Cardiac muscle cell (in vitro differentiated cells and primary cell): ENCODE measurements around the gene CCDC186. TPM values are rescaled to one million over a fixed set of nuclear protein-coding genes. Genes with fewer than 3 reads are reported as not detected.

Experiments
- DNase-seq, 2 donors: peaks; one replicate each; pipeline versions ENCODE4 v3.0.0 to v3.0.0-alpha.2; 2010 to 2017; ENCODE audit warnings: low read depth in 1 of 2, low spot score in 1 of 2
- H3K27ac ChIP-seq: fragments of 200-600 bp; sonication (generic); 2 replicates; pipeline ENCODE4 v1.5.1; 2016
- H3K27me3 ChIP-seq: fragments of 200-600 bp; sonication (generic); 2 replicates; pipeline ENCODE4 v1.6.0; 2016; ENCODE audit warnings: control low read depth
- H3K36me3 ChIP-seq: fragments of 200-600 bp; sonication (generic); 2 replicates; pipeline ENCODE4 v1.5.1; 2016; ENCODE audit warnings: control low read depth
- H3K4me1 ChIP-seq: fragments of 200-600 bp; sonication (generic); 2 replicates; pipeline ENCODE4 v1.8.1; 2017; ENCODE audit warnings: low read depth, mild to moderate bottlenecking, mixed run types
- H3K4me3 ChIP-seq: fragments of 200-600 bp; sonication (generic); 2 replicates; pipeline ENCODE4 v1.5.1; 2016; ENCODE audit warnings: mild to moderate bottlenecking
- H3K9me3 ChIP-seq: fragments of 200-600 bp; sonication (generic); 2 replicates; pipeline ENCODE4 v1.5.1; 2017; ENCODE audit warnings: low read depth, mild to moderate bottlenecking, control low read depth
- CTCF ChIP-seq: IDR thresholded peaks from 2 replicates; pipeline ENCODE4 v1.5.1; 2012; ENCODE audit warnings: low read depth, mild to moderate bottlenecking, low read length
- polyA plus RNA-seq: library from polyadenylated mRNA; unstranded; fragments of >200 nt; fragmentation: Nextera tagmentation; extraction: Ambion mirVana; gene quantifications from 2 replicates; pipeline ENCODE4 v1.2.1, GENCODE V29; 2016
- total RNA-seq: library from RNA; depleted of rRNA; stranded (reverse); fragments of >200 nt; gene quantifications from 2 replicates; pipeline ENCODE4 v1.2.3, GENCODE V29; 2016

Gene CCDC186
- total and polyA plus RNA-seq, 2 experiments from 2014 or later: 8.7 to 10.8 TPM

DNA sequence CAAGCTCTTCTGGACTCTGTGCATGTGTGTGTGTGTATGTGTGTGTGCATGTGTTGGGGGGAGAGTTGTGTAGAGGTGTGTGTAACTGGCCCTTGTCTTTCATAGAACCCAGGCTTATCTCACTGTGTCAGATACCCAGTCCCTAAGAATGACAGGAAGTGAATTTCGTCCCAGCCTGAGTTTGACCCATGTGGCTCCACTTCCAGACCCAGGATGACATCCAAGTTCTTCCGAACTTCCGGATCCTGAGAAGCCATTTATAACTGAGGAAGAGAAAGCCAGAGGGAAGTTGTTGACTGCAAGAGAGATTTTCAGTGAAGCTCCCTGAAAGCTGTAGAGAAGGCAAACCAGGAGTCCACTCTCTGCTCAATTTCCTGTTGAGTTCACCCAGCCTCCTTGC lies 77.1 kb downstream of the CCDC186 start:
- no peak for TF ChIP-seq CTCF
- DNase-seq: no peak
- H3K4me1 ChIP-seq: no peaks in the 10 kb centered on the region
- H3K9me3 ChIP-seq: no peaks in the 10 kb centered on the region
- peaks cover 19% of the 10 kb centered on the region for H3K27me3 ChIP-seq
- no peak overlapping the region for H3K4me3 ChIP-seq
- no peak overlapping the region for H3K27ac ChIP-seq
- no peaks in the 10 kb centered on the region for H3K36me3 ChIP-seq

DNA sequence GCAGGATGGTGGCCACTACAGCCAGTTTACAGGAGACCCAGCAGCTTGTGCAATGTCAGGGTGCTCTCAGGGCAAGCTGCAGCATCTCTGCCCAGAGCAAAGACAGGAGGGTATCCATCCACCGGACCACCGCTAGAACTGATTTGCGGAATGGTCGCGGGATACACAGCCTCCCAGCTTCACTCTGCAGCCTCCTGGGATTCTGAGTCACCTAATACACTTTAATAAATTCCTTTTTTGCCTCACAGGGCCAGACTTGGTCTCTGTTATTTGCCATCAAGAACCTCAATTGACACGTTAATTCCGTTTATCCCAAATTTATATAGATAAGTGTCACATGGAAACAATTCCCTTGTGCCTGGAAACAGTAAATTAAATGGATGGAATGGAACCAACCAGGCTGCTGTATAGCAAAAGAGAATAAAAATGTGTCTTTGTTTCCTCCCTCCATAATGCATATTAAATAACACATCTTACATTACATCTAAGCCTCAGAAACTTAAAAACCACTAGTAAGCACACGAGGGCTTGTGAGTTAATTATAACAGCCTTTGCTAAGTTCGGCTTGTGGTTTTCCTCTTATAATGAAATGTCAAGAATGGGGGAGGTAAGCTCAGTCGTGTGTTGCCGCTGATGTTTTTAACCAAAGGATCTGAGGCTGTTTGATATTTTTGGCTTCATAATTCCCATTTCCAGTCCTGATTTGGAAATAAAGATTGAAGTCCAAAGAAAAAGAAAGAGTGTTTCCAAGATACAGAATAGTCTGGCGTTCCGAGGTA lies 78.3 kb downstream of the CCDC186 start:
- DNase-seq: no peak
- peaks cover 9% of the 10 kb centered on the region for H3K27me3 ChIP-seq
- no peak for TF ChIP-seq CTCF
- H3K4me3 ChIP-seq: no peak overlapping the region
- H3K27ac ChIP-seq: no peak overlapping the region
- H3K9me3 ChIP-seq: no peaks in the 10 kb centered on the region
- no peaks in the 10 kb centered on the region for H3K36me3 ChIP-seq
- no peaks in the 10 kb centered on the region for H3K4me1 ChIP-seq

GRCh38 chr10:114094795-114095194 lies 79.2 kb downstream of the CCDC186 start:
- no peak for DNase-seq
- Histone ChIP-seq H3K27me3 (no peaks in the 10 kb centered on the region), H3K27ac (no peak overlapping the region), H3K9me3 (no peaks in the 10 kb centered on the region), H3K4me1 (no peaks in the 10 kb centered on the region), H3K36me3 (no peaks in the 10 kb centered on the region), H3K4me3 (no peak overlapping the region)
- no peak for TF ChIP-seq CTCF

- Histone ChIP-seq H3K4me3 (no peak overlapping the region), H3K9me3 (no peaks in the 10 kb centered on the region), H3K36me3 (no peaks in the 10 kb centered on the region), H3K4me1 (no peaks in the 10 kb centered on the region), H3K27me3 (no peaks in the 10 kb centered on the region), H3K27ac (no peak overlapping the region)
- no peak for TF ChIP-seq CTCF
- no peak for DNase-seq
Measured at GRCh38 chr10:114087655-114088054, 86.3 kb downstream of the CCDC186 start.

DNA sequence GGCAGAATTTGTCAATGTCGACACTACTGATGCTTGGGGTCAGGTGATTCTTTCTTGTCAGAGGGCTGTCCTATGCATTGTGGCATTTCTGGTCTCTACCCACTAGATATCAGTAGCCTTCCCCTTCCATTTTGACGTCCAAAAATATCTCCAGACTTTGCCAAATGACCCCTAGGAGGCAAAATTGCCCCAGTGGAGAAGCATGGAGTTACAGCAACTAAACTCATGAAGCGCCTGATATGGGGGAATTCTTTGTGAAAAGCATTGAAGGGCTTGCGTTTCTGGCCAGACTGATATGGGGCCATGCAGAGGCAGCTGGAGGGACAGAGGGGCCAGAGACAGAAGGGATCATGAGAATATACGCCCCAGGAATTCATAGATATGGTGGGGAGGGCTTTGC lies 86.7 kb downstream of the CCDC186 start:
- H3K27ac ChIP-seq: no peak overlapping the region
- H3K4me3 ChIP-seq: no peak overlapping the region
- H3K27me3 ChIP-seq: no peaks in the 10 kb centered on the region
- no peak for TF ChIP-seq CTCF
- H3K9me3 ChIP-seq: no peaks in the 10 kb centered on the region
- H3K36me3 ChIP-seq: no peaks in the 10 kb centered on the region
- H3K4me1 ChIP-seq: no peaks in the 10 kb centered on the region
- DNase-seq: no peak
